LoVo (cell line): ENCODE results near the gene DDTL.
"Not testable (repeated sequence)": the region's sequence is repeated elsewhere in the genome, so short reads cannot be mapped to it uniquely, and the experiment has no call there.

Experiments used
- DNase-seq: peaks from one replicate; pipeline ENCODE4 v3.0.0-alpha.2; 2016; ENCODE audit warnings: low spot score

Gene DDTL

GRCh38 chr22:23970201-23970641 lies 3.5 kb downstream of the DDTL start:
- no peak for DNase-seq

- no peak for DNase-seq
These were observed 4.3 kb downstream of the DDTL start for GRCh38 chr22:23970816-23971486.

GRCh38 chr22:23971927-23972326 lies 5.2 kb downstream of the DDTL start:
- DNase-seq: not testable (repeated sequence)

GRCh38 chr22:23974345-23974744 lies 7.7 kb downstream of the DDTL start, which contains the start of gene DDT:
DDT (minus strand) TSS chr22:23974441; CDS start chr22:23974414, 27 bp downstream.
- DNase-seq: not testable (repeated sequence)

- not testable (repeated sequence) for DNase-seq
These were observed 8.2 kb downstream of the DDTL start for GRCh38 chr22:23974836-23975352.

GRCh38 chr22:23977304-23977703 lies 10.6 kb downstream of the DDTL start:
- DNase-seq: not testable (repeated sequence)

- DNase-seq: not testable (repeated sequence)
These were observed 13.0 kb downstream of the DDTL start, which contains the start of gene GSTT2 for GRCh38 chr22:23979557-23980240. GSTT2 (plus strand) TSS chr22:23980134.

GRCh38 chr22:23980567-23980966 lies 13.9 kb downstream of the DDTL start:
- DNase-seq: not testable (repeated sequence)

GRCh38 chr22:23984430-23984829 lies 17.7 kb downstream of the DDTL start:
- peak; percentile 26 for DNase-seq

- DNase-seq: not testable (repeated sequence)
These were observed 19.4 kb downstream of the DDTL start for GRCh38 chr22:23986089-23986488.

- DNase-seq: not testable (repeated sequence)
These were observed 20.0 kb downstream of the DDTL start for GRCh38 chr22:23986538-23987178.

- not testable (repeated sequence) for DNase-seq
These were observed 23.0 kb downstream of the DDTL start for GRCh38 chr22:23989583-23990244.

GRCh38 chr22:23993080-23993479 lies 26.4 kb downstream of the DDTL start:
- not testable (repeated sequence) for DNase-seq

GRCh38 chr22:23993581-23994177 lies 27.0 kb downstream of the DDTL start:
- DNase-seq: not testable (repeated sequence)

- no peak for DNase-seq
These were observed 30.4 kb downstream of the DDTL start for GRCh38 chr22:23997092-23997491.

- not testable (repeated sequence) for DNase-seq
These were observed 33.1 kb downstream of the DDTL start for GRCh38 chr22:23999779-24000178.

- DNase-seq: no peak
These were observed 34.6 kb downstream of the DDTL start for GRCh38 chr22:24001314-24001713.

GRCh38 chr22:24002272-24002671 lies 35.6 kb downstream of the DDTL start:
- DNase-seq: no peak

GRCh38 chr22:24002851-24003250 lies 36.2 kb downstream of the DDTL start:
- DNase-seq: no peak

- DNase-seq: no peak
These were observed 37.2 kb downstream of the DDTL start for GRCh38 chr22:24003887-24004286.

- DNase-seq: no peak
These were observed 38.5 kb downstream of the DDTL start, which contains the start of gene GSTT4 for GRCh38 chr22:24005201-24005600. GSTT4 (minus strand) TSS chr22:24005453; CDS start chr22:24005356, 97 bp downstream.
